Transverse colon (tissue), 3 donors: ENCODE measurements around the gene PTPRN2.

Source experiments
- CTCF ChIP-seq, 5 experiments: fragments of 200-600 bp in 3 of 5; fragments of 450-650 bp in 2 of 5; sonication (generic) in 3 of 5; IDR thresholded peaks; 1 replicate in 2 of 5; 2 replicates in 3 of 5; pipeline ENCODE4 v1.5.1; 2016 to 2017; ENCODE audit warnings: antibody characterized with exemption in 5 of 5, inconsistent platforms in 3 of 5, mild to moderate bottlenecking in 2 of 5, moderate library complexity in 1 of 5
- EP300 ChIP-seq: sonication (generic); formaldehyde crosslinking; IDR thresholded peaks from one replicate; pipeline ENCODE4 v1.6.1; 2017; ENCODE audit warnings: antibody characterized with exemption, low read depth

DNA sequence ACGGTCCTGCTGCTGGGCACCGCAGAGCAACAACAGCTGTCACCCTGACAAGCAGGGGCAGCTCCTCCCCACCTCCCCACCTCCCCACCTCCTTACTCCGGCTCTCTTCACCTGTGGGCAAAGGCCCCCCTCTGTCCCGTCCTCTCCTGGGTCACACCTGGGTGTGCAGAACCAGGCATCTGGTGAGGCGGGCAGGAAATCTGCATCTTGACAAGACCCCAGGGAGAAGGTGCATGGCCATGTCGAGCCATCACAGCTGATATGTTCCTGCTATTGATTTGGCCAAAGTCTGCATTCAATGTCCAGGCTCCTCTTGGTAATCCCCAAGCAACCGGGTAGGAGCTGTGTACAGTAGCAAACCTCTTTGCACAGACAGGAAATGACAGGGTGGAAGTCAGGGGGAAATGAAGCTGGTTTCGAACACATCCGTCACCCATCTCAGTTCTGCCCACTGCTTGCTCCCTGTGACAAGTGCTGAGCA, 696.7 kb downstream of the PTPRN2 start:
- TF ChIP-seq CTCF (IDR thresholded peaks at IDR 0.05) (no peak), EP300 (no peak)
